Measurements from ENCODE around the gene NBL1. TPM values are rescaled to one million over a fixed set of nuclear protein-coding genes. Genes with fewer than 3 reads are reported as not detected.

Gene NBL1
- total and polyA plus RNA-seq, 2 experiments from 2014 or later = 6.1 to 10.6 TPM

- no peak overlapping the region for H3K4me3 Mint-ChIP-seq
These were observed 62.0 kb downstream of the NBL1 start for GRCh38 chr1:19706136-19706535.

More at GRCh38 chr1:19706136-19706535, 62.0 kb downstream of the NBL1 start:
- no peaks in the 10 kb centered on the region for H3K36me3 ChIP-seq (ENCODE audit: insufficient read depth)
- H3K27me3 ChIP-seq (ENCODE audit: insufficient read depth) = no peaks in the 10 kb centered on the region
- H3K9me3 Mint-ChIP-seq = no peaks in the 10 kb centered on the region
- H3K36me3 Mint-ChIP-seq (ENCODE audit: low read depth) = no peaks in the 10 kb centered on the region
- H3K27ac Mint-ChIP-seq = no peak overlapping the region
- H3K4me1 Mint-ChIP-seq = peaks cover 10% of the 10 kb centered on the region
- no peak overlapping the region for H2AFZ ChIP-seq
- no peak overlapping the region for H3K27ac ChIP-seq (ENCODE audit: low read depth)
- ATAC-seq (no peak), DNase-seq (ENCODE audit: low spot score) (no peak)
- H3K4me3 ChIP-seq = no peak overlapping the region
- H3K4me2 ChIP-seq = no peak overlapping the region
- H3K27me3 Mint-ChIP-seq (ENCODE audit: insufficient read depth, low read depth, poor library complexity) = peaks cover 10% of the 10 kb centered on the region
- no peaks in the 10 kb centered on the region for H4K20me1 ChIP-seq (replicated peaks; ENCODE audit: insufficient read depth)
- peaks cover 8% of the 10 kb centered on the region; the same call in 1 of the 2 replicates for H3K4me1 ChIP-seq (ENCODE audit: insufficient read depth)
- H3K79me2 ChIP-seq (replicated peaks; ENCODE audit: insufficient read depth) = no peaks in the 10 kb centered on the region
- TF ChIP-seq ZNF331 (CRISPR knock-in tag; IDR thresholded peaks at IDR 0.05; ENCODE audit: low read depth) = no peak
- no peak for TF ChIP-seq JUNB (IDR thresholded peaks at IDR 0.05; ENCODE audit: unreplicated experiment)
- no peak for TF ChIP-seq STAT1 (IDR thresholded peaks at IDR 0.05; ENCODE audit: unreplicated experiment)
- no peak for TF ChIP-seq EZH2phosphoT487 (IDR thresholded peaks at IDR 0.05; ENCODE audit: unreplicated experiment)
- no peak for TF ChIP-seq CREB1 (CRISPR knock-in tag; IDR thresholded peaks at IDR 0.05; ENCODE audit: low read depth)
- TF ChIP-seq NANOG (IDR thresholded peaks at IDR 0.05; ENCODE audit: borderline replicate concordance) = no peak
- TF ChIP-seq CTCF (conservative IDR thresholded peaks at IDR 0.05; ENCODE audit: low read depth in 2 of 2) = no peak
- TF ChIP-seq POLR2AphosphoS5 (IDR thresholded peaks at IDR 0.05; ENCODE audit: low read depth) = no peak
- no peak for TF ChIP-seq ZNF462 (CRISPR knock-in tag; IDR thresholded peaks at IDR 0.05)
- TF ChIP-seq EZH2 (IDR thresholded peaks at IDR 0.05; ENCODE audit: low read depth, unreplicated experiment) = no peak
- TF ChIP-seq ZNF114 (CRISPR knock-in tag; IDR thresholded peaks at IDR 0.05) = no peak
- no peak for TF ChIP-seq REST (IDR thresholded peaks at IDR 0.05; ENCODE audit: unreplicated experiment)
- TF ChIP-seq, protein P1, sequence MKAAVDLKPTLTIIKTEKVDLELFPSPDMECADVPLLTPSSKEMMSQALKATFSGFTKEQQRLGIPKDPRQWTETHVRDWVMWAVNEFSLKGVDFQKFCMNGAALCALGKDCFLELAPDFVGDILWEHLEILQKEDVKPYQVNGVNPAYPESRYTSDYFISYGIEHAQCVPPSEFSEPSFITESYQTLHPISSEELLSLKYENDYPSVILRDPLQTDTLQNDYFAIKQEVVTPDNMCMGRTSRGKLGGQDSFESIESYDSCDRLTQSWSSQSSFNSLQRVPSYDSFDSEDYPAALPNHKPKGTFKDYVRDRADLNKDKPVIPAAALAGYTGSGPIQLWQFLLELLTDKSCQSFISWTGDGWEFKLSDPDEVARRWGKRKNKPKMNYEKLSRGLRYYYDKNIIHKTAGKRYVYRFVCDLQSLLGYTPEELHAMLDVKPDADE (IDR thresholded peaks at IDR 0.05) = no peak
- no peaks in the 10 kb centered on the region for H3F3A ChIP-seq (replicated peaks; ENCODE audit: low read depth)
- no peaks in the 10 kb centered on the region for H3K9me2 ChIP-seq (ENCODE audit: insufficient read depth)

Measured in GM23338 (cell line).